NCI-H2196 (cell line): ENCODE measurements around the gene MX1.
"Not testable (repeated sequence)": the region's sequence is repeated elsewhere in the genome, so short reads cannot be mapped to it uniquely, and the experiment has no call there.

ENCODE experiments used
- DNase-seq: peaks from one replicate; lab custom pipeline; 2025; ENCODE audit not compliant: unreplicated experiment; lab: John Stamatoyannopoulos, UW

MX1 gene

DNA sequence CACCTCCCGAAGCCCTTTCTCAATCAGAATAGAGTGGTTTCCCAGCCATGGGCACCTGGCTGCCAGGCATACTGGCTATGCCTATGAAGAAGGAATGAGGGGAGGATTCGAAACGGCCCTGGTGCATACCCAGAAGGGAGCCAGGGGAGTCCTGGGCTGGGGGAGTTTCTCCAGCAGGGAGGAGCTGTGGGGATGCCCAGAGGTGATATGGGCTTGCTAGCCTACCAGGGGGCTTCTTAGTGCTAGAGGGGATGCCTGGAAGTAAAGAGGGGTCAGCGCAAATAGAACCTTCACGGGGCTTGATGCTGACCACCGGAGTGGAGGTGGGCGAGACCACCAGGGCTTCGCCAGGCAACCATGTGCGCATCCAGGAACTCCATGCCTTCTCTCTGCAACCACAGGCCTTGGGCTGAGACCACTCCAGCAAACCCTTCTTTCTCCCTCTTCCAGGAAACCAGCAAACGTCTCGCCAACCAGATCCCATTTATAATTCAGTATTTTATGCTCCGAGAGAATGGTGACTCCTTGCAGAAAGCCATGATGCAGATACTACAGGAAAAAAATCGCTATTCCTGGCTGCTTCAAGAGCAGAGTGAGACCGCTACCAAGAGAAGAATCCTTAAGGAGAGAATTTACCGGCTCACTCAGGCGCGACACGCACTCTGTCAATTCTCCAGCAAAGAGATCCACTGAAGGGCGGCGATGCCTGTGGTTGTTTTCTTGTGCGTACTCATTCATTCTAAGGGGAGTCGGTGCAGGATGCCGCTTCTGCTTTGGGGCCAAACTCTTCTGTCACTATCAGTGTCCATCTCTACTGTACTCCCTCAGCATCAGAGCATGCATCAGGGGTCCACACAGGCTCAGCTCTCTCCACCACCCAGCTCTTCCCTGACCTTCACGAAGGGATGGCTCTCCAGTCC lies 18.2 kb upstream of the MX1 start:
- no peak for DNase-seq

DNA sequence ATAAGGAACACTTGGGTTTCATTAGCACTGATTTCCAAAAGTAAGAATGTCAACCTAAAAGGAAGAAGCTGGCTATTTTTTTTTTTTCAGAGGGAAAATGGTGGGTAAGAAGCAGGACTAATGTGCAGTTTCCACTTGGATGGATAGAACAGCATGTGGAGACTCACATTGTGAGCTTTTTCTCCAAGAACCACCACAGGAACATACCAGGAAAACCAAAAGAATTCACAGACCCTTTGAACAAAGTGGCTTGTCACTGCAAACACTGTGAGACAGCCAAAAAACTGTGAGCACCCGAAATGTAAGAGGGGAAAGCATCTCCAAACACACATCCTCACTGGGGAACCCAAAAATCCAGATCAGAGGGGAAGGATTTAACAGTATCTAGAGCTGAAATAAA lies 15.7 kb upstream of the MX1 start:
- DNase-seq, result no peak

DNA sequence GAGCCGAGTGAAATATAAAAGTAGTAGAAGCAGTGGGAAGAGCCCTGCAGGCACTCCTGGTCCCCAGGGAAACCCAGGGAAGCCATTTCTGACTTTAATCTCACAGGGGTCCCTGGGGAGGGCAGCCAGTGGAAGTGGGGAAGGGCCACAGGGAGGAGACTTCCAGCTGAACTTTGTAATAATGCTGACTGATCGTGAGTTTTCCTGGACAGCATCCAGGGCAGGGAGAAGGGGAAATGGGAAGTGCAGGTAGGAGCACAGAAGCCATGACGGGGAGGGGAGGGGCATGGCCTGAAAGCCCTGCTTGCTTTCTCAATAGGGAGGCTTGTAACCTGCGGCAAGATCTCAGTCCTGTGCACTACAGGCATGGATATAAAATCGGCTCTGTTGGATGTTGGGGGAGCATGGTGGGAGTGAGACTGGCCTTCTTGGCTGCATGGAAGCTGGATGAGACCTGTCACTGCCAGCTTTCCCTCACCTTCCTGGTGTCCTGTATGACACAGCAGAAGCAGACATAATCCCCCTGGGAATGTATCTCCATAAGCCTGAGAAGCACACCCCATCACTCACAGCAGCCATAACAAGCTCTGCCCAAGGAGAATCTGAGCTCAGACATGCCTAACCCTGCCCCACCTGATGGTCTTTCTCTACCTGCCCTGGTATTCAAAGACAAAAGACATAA lies 15.1 kb upstream of the MX1 start:
- DNase-seq, result no peak

DNA sequence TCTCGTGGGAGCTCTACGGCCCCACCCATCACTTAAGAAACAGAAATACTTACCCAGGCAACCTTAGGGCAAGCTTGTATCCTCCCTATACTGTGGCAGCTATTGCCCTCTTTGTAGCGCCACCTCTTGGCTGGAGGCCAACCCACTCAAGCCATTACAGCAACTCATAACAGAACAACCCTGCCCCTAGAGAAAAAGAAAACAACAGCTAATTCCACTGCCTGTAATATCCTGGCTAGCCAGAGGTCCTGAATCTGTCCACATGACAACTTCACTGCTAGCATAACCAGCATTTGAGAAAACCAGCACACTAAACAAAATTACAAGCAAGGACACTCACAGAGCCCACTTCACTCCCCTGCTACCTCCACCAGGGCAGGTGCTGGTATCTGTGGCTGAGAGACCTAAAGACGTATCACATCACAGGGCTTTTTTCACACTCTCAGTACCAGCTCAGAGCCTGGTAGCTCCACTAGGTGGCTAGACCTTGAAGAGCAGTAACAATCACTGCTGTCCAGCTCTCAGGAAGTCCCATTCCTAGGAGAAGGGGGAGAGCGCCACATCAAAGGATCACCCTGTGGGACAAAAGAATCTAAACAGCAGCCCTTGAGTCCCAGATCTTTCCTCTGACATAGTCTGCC lies 14.5 kb upstream of the MX1 start:
- DNase-seq, result no peak

DNA sequence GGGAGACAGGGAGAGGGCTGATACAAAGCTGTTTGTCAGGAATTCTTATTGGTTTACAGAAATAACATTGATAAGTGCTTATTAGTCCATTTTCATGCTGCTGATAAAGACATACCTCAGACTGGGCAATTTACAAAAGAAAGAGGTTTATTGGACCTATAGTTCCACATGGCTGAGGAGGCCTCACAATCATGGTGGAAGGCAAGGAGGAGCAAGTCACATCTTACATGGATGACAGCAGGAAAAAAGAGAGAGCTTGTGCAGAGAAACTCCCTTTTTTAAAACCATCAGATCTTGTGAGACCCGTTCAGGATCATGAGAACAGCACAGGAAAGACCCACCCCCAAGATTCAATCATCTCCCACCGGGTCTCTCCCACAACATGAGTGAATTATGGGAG lies 8.5 kb upstream of the MX1 start:
- DNase-seq, result not testable (repeated sequence)

DNA sequence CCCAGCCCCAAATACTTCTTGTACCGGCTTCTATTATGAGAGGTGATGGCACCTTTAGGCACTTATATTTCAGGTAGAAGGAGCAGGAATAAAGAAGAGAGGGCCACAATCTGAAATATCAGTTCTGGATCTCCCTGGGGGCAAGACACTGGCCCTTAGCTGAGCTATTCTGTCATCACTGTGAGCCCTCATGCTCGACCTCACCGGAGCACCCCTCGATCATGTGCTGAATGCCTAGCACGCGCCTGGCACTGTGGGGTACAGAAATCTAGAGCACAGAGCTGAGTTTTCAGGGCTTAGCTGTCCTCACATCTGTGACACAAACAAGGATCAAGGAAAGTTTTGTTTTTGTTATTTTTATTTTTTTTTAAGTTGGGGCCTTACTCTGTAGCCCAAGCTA lies 7.6 kb upstream of the MX1 start:
- DNase-seq, result no peak

DNA sequence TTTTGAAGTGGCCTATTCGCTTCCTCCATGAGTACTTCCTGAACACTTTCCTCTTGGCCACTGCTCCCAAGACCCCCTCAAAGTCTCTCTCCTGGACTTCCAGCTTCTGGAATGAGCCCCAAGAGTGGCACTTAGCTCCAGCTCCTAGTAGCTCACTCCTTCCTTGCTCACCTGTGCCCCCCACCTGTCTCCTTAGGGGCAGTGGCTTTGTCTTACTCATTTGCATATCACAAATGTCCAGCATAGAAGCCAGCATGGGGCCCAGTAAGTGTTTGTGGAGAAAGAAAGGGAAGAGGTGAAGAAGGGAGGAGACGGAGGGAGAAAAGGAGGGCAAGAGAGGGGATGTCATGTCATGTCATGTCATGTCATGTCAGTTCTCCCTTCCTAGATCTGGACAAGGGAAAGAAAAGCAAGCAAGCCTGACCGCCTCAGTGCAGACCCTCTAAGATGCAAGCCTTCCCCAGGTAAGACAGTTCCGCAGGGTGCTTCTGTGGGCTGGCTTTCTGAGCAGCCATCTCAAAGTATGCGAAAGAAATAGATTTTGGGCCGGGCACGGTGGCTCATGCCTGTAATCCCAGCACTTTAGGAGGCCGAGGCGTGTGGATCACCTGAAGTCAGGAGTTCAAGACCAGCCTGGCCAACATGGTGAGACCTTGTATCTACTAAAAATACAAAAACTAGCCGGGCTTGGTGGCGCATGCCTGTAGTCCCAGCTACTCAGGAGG lies 6.9 kb upstream of the MX1 start:
- no peak for DNase-seq

DNA sequence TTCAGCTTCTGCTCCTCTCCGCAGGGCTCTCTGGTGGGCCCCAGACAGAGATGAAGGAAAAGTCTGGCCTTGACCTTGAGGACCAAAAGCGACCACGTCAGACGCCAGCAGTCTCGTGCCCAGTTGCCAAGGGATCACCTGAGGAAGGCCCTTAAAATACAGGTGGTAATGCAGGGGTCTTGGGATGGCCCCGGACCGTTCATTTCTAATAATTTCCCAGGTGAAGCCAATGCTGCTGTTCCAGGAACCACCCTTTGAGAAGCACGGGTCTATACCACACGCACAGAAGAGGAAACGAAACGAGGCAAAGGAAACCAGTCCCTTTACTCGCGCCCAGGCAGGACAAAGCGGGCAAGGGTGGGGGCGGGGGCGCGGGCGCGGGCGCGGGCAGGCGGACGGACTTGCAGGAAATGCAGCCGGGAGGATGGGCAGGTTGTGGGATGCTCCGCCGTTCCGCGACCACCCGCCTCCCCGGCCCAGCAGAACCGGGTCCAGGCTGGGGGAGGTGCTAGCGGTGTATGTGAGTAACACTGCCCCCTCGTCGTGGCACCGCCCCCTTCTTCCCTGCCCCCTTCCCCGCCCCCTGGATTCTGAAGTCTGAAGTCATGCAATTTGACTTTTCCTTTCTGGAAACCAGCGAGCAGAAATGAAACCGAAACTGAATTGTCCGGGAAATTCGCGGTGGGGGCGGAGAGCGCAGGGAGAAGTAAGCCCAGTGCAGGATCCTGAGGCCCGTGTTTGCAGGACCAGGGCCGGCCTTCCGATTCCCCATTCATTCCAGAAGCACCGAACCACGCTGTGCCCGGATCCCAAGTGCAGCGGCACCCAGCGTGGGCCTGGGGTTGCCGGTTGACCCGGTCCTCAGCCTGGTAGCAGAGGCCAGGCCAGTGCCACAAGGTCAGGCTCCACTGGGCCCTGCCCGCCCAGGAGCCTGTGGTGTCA lies 5.8 kb upstream of the MX1 start:
- peak; percentile 91 for DNase-seq

DNA sequence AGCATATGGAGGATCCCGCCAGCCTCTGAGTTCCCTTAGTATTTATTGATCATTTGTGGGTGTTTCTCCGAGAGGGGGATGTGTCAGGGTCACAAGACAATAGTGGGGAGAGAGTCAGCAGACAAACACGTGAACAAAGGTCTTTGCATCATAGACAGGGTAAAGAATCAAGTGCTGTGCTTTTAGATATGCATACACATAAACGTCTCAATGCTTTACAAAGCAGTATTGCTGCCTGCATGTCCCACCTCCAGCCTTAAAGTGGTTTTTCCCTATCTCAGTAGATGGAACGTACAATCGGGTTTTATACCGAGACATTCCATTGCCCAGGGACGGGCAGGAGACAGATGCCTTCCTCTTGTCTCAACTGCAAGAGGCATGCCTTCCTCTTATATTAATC lies 5.0 kb upstream of the MX1 start:
- not testable (repeated sequence) for DNase-seq

DNA sequence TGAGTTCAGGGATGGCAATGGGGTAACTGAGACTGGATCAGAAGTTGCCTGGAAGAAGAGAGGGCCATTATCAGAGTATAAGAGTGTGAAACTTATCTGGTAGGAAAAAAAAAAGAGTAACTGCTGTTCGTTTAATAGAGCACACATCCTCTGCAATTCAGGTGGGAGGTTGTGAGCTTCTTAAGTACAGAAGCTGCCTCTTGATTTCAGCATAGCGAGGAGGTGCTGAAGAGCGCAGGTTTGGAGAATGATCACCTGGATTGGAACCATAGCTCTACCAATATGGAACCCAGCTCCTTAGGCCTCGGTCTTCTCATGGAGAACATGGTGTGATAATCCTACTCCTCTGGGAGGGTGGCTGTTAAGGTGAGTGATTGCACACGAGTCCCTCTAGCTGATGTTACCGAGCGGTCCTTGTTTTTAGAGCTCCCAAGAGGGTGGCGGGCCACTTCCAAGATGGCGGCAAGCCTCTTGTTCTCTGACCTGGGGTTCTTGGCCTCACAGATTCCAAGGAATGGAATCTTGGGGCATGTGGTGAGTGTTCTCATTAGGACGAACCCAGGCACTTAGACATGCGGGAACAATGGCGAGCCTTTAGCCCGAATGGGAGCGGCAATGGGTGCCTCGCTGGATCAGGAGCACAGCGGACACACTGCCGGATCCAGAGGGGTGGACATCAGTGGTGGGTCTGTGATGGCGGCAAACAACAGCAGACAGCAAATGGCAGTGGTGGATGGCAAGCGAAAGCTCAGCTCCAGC lies 3.3 kb upstream of the MX1 start:
- no peak for DNase-seq

DNA sequence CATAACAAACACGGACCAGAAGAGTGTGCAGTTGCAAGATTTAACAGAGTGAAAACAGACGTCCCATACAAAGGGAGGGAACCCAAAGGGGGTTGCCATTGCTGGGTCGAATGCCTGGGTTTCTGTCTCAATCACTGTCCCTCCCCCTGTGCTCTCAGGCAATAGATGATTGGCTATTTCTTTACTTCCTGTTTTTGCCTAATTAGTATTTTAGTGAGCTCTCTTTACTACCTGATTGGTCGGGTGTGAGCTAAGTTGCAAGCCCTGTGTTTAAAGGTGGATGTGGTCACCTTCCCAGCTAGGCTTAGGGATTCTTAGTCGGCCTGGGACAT lies 2.8 kb upstream of the MX1 start:
- not testable (repeated sequence) for DNase-seq

DNA sequence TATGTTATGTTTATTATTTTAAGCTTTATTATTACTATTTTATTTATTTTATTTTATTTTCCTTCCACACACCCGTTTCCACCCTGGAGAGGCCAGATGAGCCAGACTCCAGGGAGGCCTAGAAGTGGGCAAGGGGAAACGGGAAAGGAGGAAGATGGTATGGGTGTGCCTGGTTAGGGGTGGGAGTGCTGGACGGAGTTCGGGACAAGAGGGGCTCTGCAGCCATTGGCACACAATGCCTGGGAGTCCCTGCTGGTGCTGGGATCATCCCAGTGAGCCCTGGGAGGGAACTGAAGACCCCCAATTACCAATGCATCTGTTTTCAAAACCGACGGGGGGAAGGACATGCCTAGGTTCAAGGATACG lies 468 bp upstream of the MX1 start:
- DNase-seq, result no peak

DNA sequence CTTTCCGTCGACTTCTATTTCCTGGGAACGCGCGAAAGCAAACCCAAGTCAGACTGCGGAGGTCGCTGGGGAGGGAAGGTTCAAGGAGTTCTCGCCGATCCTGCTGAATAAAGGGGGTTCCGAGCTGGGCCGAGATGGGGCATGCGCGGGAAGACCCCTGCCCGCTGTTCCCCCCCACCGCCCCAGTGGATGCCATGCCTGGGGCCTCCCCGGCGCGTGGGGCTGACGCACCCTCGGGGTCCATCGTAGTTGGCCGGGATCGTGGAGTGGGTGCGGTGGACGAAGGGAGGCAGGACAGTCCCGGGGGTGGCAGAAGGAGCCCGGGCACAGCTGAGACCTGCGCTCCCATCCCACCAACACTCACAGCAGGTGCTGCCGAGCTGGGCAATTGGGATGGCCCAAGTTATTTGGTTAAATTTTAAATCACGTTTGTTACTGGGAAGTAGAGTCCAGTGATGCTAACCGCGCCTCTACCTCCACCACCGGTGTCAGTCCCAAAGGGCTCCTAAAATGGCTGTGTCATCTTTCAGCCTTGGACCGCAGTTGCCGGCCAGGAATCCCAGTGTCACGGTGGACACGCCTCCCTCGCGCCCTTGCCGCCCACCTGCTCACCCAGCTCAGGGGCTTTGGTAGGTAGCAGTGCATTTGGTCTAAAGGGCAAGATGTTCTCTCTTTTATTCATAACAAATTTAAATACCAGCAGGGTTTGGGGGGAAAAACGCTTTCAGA lies 801 bp downstream of the MX1 start:
- no peak for DNase-seq

DNA sequence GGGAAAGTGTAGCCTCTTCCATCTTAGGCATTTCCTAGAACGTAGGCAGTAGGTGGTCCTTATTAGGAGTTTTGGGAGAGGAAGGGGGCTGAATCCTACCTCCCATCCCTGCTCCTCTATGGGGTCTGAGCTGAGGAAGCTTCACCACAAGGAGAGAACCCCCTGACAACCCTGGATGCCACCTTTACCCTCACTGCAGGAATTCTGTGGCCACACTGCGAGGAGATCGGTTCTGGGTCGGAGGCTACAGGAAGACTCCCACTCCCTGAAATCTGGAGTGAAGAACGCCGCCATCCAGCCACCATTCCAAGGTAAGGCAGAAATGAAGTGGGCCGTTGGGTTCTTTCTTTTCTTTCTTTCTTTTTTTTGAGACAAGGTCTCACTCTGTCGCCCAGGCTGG lies 1.5 kb downstream of the MX1 start:
- DNase-seq, result no peak

DNA sequence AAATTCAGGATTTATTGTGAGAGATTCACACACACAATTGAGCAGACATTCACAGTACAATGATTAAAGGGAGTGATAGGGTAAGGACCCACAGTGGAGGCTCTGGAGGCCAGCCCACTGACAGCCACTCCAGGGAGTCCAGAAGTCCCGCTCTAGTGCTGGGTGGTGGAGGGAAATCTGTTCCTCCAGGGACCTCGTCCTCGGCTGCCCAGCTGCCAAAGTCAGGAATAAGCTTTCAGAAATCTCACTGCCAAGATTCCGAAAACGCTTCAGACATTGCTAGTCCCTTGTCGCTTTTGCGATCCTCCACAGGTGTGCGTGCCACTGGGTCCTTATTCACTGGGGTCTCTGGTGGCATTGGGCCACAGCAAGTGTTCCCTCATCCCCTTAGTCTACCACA lies 2.3 kb downstream of the MX1 start:
- DNase-seq, result no peak

DNA sequence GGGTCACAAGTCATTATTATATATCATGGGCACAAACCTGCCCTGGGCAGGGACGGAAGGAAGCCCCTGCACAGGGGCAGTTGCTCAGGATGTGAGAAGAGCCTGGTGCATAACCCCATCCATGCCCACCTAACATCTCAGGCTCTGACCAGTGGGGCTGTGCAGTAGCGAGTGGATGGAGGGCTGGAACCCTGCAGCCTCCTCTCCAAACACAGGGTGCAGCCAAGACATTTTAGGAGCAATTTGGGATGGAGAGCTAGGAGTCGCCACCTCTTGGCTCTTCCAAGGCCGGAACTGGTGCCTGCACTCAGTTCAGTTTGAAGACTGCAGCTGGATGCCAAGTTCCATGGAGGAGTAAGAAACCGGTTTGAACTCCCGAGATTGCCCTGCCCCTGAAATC lies 2.8 kb downstream of the MX1 start:
- no peak for DNase-seq

DNA sequence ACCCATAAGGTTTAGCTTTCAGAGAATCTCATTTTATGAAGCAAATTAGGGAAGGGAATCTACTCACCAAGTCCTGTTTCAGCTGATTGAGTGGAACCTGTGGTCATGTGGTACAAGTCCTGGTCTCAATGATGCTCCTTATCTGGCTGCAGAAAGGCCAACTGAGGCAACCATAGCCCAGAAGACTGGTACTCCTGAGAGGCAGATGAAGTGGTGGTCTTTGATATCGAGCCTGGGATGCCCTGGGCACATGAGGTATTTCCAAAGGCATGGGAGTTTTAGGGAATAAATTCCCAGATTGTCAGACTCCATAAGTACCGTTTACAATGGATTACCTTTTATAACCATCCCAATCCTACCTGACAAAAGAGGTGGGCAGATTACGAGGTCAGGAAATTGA lies 3.3 kb downstream of the MX1 start:
- DNase-seq, result no peak

DNA sequence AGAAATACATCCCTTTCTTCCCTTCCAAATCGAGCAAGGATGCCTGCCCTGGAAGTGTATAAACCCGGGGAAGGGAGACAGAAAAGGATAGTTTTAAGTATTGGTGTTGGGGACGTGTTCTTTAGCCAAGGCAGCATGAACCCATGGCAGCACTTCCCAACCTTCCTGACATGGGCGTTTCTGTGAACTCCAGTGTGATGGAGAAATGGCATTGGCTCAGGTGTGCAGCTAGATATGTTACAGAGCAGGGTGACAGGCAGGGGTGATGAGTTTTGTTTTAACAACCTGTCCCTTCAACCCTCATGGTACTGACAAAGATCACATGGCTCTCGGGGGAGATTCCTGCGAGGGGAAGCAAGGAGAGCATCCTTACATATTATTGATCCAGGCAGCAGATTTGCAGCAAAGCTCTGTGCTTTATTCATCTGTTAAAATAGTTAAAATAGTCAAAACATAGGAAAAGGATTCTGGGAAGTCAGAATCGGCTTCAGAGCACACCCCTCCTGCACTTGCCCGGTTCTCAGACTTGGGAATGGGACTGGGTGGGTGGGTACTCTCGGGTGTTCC lies 4.0 kb downstream of the MX1 start:
- no peak for DNase-seq
